Gastrocnemius medialis (tissue), 4 donors: Measurements from ENCODE around the gene C9orf85.

Source experiments
- POLR2A ChIP-seq, 2 donors: fragments of 450-650 bp; IDR thresholded peaks; one replicate each; pipeline ENCODE4 v1.6.1; 2017; ENCODE audit warnings: antibody characterized with exemption in 2 of 2, mild to moderate bottlenecking in 2 of 2, moderate library complexity in 2 of 2
- TF ChIP-seq, protein P1 (sequence below), 5 experiments: fragments of 450-650 bp in 3 of 5; fragments of 200-600 bp in 2 of 5; sonication (generic) in 2 of 5; IDR thresholded peaks in 4 of 5; conservative IDR thresholded peaks in 1 of 5; 1 replicate in 4 of 5; 2 replicates in 1 of 5; pipeline ENCODE4 v1.5.1; 2016 to 2019; ENCODE audit warnings: antibody characterized with exemption in 5 of 5, mild to moderate bottlenecking in 3 of 5, moderate library complexity in 3 of 5

DNA sequence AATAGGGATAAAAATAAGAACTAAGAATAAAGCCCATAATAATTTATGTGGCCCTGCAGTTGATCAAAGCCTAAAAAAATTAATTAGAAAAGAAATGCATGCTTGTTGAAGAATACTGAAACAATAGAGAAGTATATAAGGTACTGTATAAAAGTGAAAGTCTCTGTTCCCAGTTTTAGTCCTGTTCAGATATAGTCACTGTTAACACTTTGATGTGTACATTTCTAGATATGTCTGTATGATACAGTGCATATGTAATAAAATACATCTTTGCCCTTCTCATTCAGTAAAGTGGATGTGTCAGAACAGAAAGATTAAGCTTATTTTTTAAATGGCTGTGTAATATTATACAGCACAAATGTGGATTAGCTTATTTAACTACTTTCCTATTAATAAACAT lies 4.1 kb downstream of the C9orf85 start:
- TF ChIP-seq POLR2A (IDR thresholded peaks at IDR 0.05): no peak
- TF ChIP-seq, protein P1, sequence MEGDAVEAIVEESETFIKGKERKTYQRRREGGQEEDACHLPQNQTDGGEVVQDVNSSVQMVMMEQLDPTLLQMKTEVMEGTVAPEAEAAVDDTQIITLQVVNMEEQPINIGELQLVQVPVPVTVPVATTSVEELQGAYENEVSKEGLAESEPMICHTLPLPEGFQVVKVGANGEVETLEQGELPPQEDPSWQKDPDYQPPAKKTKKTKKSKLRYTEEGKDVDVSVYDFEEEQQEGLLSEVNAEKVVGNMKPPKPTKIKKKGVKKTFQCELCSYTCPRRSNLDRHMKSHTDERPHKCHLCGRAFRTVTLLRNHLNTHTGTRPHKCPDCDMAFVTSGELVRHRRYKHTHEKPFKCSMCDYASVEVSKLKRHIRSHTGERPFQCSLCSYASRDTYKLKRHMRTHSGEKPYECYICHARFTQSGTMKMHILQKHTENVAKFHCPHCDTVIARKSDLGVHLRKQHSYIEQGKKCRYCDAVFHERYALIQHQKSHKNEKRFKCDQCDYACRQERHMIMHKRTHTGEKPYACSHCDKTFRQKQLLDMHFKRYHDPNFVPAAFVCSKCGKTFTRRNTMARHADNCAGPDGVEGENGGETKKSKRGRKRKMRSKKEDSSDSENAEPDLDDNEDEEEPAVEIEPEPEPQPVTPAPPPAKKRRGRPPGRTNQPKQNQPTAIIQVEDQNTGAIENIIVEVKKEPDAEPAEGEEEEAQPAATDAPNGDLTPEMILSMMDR (IDR thresholded peaks at IDR 0.05 in 4 of 5, conservative IDR thresholded peaks at IDR 0.05 in 1 of 5): no peak
